Common myeloid progenitor, CD34-positive (primary cell): Measurements from ENCODE around the gene APBA1.
"Not testable (repeated sequence)": the region's sequence is repeated elsewhere in the genome, so short reads cannot be mapped to it uniquely, and the experiment has no call there.

Source experiments
- CTCF ChIA-PET: fragments of 350-600 bp; sonication (Branson Sonifier 250); formaldehyde crosslinking; loops from one replicate; lab custom pipeline; 2021; ENCODE audit warnings: antibody characterized with exemption; lab: Charles Lee
- POLR2A ChIA-PET: fragments of 350-600 bp; sonication (Branson Sonifier 250); formaldehyde crosslinking; loops from one replicate; lab custom pipeline; 2021; ENCODE audit warnings: antibody characterized with exemption; lab: Charles Lee
- DNase-seq, 3 donors: peaks; one replicate each; pipeline versions ENCODE4 v3.0.0 to v3.0.0-alpha.2; 2013
- H3K27ac ChIP-seq, 2 experiments: 1 replicate in 1 of 2; 2 replicates in 1 of 2; pipeline ENCODE4 v1.7.0; 2013; ENCODE audit warnings: inconsistent platforms in 2 of 2, low read length in 2 of 2, mild to moderate bottlenecking in 2 of 2, low read depth in 1 of 2, moderate library complexity in 1 of 2; ENCODE audit not compliant: severe bottlenecking in 2 of 2, insufficient read depth in 1 of 2, poor library complexity in 1 of 2
- H3K27me3 ChIP-seq, 5 experiments: replicated peaks in 2 of 5; 1 replicate in 3 of 5; 2 replicates in 2 of 5; pipeline versions ENCODE4 v1.6.1 to v1.7.0; 2013; ENCODE audit warnings: low read length in 4 of 5, mild to moderate bottlenecking in 2 of 5, moderate library complexity in 2 of 5, inconsistent platforms in 1 of 5; ENCODE audit not compliant: insufficient read depth in 5 of 5, control insufficient read depth in 4 of 5
- H3K36me3 ChIP-seq, 4 experiments: 1 replicate in 2 of 4; 2 replicates in 2 of 4; pipeline versions ENCODE4 v1.6.1 to v1.7.0; 2013; ENCODE audit warnings: low read length in 3 of 4, control low read depth in 1 of 4, mild to moderate bottlenecking in 1 of 4; ENCODE audit not compliant: control insufficient read depth in 4 of 4, insufficient read depth in 4 of 4
- H3K4me1 ChIP-seq, 4 experiments: 1 replicate in 3 of 4; 2 replicates in 1 of 4; pipeline versions ENCODE4 v1.6.1 to v1.7.1; 2013; ENCODE audit warnings: low read length in 3 of 4, mild to moderate bottlenecking in 3 of 4, control low read depth in 1 of 4, inconsistent platforms in 1 of 4, moderate library complexity in 1 of 4; ENCODE audit not compliant: control insufficient read depth in 4 of 4, insufficient read depth in 4 of 4; ENCODE audit errors: control extremely low read depth in 1 of 4
- H3K4me3 ChIP-seq, 7 experiments: 1 replicate in 4 of 7; 2 replicates in 3 of 7; pipeline versions ENCODE4 v1.5.1 to v1.7.0; 2013; ENCODE audit warnings: mild to moderate bottlenecking in 7 of 7, low read length in 6 of 7, moderate library complexity in 6 of 7, inconsistent platforms in 2 of 7, low read depth in 2 of 7, control low read depth in 1 of 7; ENCODE audit not compliant: insufficient read depth in 4 of 7, control insufficient read depth in 1 of 7; ENCODE audit errors: extremely low read depth in 1 of 7
- H3K9me3 ChIP-seq, 5 experiments: 1 replicate in 4 of 5; 2 replicates in 1 of 5; pipeline versions ENCODE4 v1.6.1 to v1.7.1; 2013; ENCODE audit warnings: low read length in 4 of 5, mild to moderate bottlenecking in 2 of 5, inconsistent platforms in 1 of 5, low read depth in 1 of 5, moderate library complexity in 1 of 5; ENCODE audit not compliant: control insufficient read depth in 4 of 5, insufficient read depth in 2 of 5; ENCODE audit errors: control extremely low read depth in 1 of 5
- WGBS: methylation state at CpG from one replicate; pipeline ENCODE4 v1.1.5; 2013; ENCODE audit not compliant: insufficient coverage; 5-methylcytosine and 5-hydroxymethylcytosine counted together

APBA1 gene

DNA sequence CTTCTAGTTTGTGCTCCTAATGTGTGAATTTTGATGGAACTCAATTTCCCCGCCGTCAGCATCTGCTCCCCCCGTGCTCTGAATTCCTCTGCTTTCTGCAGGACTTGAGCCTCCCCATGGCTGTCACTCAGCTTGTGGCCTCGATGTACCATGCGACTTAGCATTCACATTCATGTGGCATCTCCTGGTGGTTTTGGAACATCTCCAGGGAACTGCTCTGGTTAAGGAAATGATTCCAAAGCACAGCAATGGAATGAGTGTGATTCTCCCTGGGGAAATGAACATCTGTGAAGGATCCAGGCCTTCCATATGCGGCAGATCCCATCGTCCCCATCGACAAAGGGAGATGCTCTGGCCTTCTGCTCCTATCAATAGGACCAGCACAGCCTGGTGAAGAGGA lies 228.2 kb downstream of the APBA1 start:
- no peaks in the 10 kb centered on the region for H3K4me1 ChIP-seq
- H3K27me3 ChIP-seq, result no peaks in the 10 kb centered on the region
- H3K4me3 ChIP-seq, result no peak overlapping the region
- H3K36me3 ChIP-seq, result no peaks in the 10 kb centered on the region
- no peak for DNase-seq
- 89% methylated on average over 8 of the region's 8 CpGs for WGBS
- no peak overlapping the region for H3K27ac ChIP-seq
- no peaks in the 10 kb centered on the region for H3K9me3 ChIP-seq
- ChIA-PET CTCF (no interaction called here), POLR2A (no interaction called here)

DNA sequence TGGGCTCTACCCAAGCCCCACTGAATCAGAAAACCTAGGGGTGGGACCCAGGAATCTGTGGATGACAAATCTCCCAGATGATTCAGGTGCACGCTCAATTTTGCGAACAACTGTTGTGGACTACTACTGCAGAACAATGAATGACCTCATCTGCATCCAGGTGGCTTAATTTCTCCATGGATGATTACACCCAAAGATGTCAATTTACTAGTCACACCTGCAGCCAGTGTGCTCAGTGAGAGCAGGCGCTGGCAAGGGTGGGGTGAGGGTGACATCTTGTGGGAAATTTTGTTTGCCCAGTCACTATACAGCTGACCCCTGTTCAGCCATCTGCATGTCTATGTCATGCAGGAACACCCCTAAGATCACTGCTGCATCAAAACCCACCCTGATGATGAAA lies 229.0 kb downstream of the APBA1 start:
- no peaks in the 10 kb centered on the region for H3K9me3 ChIP-seq
- no peak for DNase-seq
- H3K4me1 ChIP-seq, result no peaks in the 10 kb centered on the region
- ChIA-PET POLR2A (no interaction called here), CTCF (interaction anchor here (1.2 kb wide), 1 partner anchor 21 kb away, joined by 3 read pairs; no protein-coding TSS in a partner anchor)
- no peak overlapping the region for H3K27ac ChIP-seq
- no peaks in the 10 kb centered on the region for H3K27me3 ChIP-seq
- H3K4me3 ChIP-seq, result no peak overlapping the region
- no peaks in the 10 kb centered on the region for H3K36me3 ChIP-seq
- WGBS, result 100% methylated on average over 1 of the region's 3 CpGs

DNA sequence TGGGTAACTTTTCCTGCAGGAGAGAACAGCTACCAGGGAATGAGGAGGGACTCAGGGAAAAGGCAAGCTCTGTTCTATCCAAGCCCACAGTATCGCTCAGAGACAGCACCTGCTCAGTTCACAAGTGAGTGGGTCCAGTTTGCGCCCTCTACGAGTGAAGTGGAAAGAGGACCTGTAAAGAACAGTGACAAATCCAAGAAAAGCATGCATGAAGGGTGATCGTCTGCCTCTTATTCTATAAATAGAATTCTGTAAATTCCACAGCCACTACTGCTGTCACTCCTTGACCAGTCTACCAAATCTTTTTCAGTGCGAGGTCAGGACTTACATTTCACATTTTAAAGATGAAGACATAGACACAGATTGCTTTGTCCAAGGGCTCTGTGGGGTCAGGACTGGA lies 229.7 kb downstream of the APBA1 start:
- no peaks in the 10 kb centered on the region for H3K27me3 ChIP-seq
- H3K27ac ChIP-seq, result no peak overlapping the region
- WGBS, result 100% methylated on average over 3 of the region's 5 CpGs
- DNase-seq, result no peak
- H3K9me3 ChIP-seq, result no peaks in the 10 kb centered on the region
- ChIA-PET CTCF (interaction anchor here (1.2 kb wide), 1 partner anchor 21 kb away, joined by 3 read pairs; no protein-coding TSS in a partner anchor), POLR2A (no interaction called here)
- H3K4me1 ChIP-seq, result no peaks in the 10 kb centered on the region
- no peak overlapping the region for H3K4me3 ChIP-seq
- no peaks in the 10 kb centered on the region for H3K36me3 ChIP-seq

DNA sequence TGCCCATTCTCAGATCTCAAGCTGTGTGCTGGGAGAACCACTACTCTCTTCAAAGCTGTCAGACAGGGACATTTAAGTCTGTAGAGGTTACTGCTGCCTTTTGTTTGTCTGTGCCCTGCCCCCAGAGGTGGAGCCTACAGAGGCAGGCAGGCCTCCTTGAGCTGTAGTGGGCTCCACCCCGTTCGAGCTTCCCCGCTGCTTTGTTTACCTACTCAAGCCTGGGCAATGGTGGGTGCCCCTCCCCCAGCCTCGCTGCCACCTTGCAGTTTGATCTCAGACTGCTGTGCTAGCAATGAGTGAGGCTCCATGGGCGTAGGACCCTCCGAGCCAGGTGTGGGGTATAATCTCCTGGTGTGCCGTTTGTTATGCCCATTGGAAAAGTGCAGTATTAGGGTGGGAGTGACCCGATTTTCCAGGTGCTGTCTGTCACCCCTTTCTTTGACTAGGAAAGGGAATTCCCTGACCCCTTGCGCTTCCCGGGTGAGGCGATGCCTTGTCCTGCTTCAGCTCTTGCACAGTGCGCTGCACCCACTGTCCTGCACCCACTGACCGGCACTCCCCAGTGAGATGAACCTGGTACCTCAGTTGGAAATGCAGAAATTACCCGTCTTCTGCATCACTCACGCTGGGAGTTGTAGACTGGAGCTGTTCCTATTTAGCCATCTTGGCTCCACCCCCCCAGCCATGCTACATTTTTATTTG lies 231.8 kb downstream of the APBA1 start:
- 96% methylated on average over 13 of the region's 15 CpGs for WGBS
- H3K27ac ChIP-seq, H3K4me1 ChIP-seq, POLR2A ChIA-PET, H3K27me3 ChIP-seq, DNase-seq, H3K36me3 ChIP-seq, H3K9me3 ChIP-seq, H3K4me3 ChIP-seq: not testable (repeated sequence)
- CTCF ChIA-PET, result interaction anchor here (1.5 kb wide), 1 partner anchor 13 kb away, joined by 3 read pairs; no protein-coding TSS in a partner anchor

DNA sequence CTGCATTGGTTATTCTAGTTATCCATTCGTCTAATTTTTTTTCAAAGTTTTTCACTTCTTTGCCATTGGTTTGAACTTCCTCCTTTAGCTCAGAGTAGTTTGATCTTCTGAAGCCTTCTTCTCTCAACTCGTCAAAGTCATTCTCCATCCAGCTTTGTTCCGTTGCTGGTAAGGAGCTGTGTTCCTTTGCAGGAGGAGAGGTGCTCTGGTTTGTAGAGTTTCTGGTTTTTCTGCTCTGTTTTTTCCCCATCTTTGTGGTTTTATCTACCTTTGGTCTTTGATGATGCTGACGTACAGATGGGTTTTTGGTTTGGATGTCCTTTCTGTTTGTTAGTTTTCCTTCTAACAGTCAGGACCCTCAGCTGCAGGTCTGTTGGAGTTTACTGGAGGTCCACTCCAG lies 232.5 kb downstream of the APBA1 start:
- H3K9me3 ChIP-seq, DNase-seq, H3K27me3 ChIP-seq, H3K4me3 ChIP-seq, H3K36me3 ChIP-seq, H3K4me1 ChIP-seq, H3K27ac ChIP-seq, CTCF ChIA-PET: not testable (repeated sequence)
- POLR2A ChIA-PET, result interaction anchor here (0.6 kb wide), 1 partner anchor 60 kb away, joined by 4 read pairs; no protein-coding TSS in a partner anchor
- WGBS, result no CpG with 5 or more reads among the region's 4 CpGs

DNA sequence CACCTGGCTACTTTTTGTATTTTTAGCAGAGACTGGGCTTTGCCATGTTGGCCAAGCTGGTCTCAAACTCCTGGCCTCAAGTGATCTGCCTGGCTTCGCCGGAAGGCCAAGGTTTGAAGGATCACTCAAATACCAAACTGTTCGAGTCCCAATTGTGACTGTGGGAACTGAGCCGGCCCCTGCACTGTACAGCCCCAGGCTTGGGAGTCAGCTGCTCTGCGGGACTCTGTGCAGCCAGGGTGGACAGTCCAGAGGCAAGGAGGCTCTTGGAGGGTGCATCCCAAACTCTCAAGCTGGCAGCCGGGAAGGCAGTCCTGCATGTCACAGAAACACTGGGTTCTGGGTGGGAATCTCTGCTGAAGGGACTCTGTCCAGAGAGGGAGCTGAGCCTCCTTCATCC lies 238.2 kb downstream of the APBA1 start:
- WGBS, result 100% methylated on average over 2 of the region's 6 CpGs
- H3K27me3 ChIP-seq, result no peaks in the 10 kb centered on the region
- DNase-seq, result no peak
- no peaks in the 10 kb centered on the region for H3K4me1 ChIP-seq
- CTCF ChIA-PET, result interaction anchor here (0.8 to 2.3 kb wide), 3 partner anchors 12 to 485 kb away, joined by 3 to 5 read pairs (median 3); no protein-coding TSS in a partner anchor
- POLR2A ChIA-PET, result no interaction called here
- no peaks in the 10 kb centered on the region for H3K9me3 ChIP-seq
- no peak overlapping the region for H3K4me3 ChIP-seq
- H3K27ac ChIP-seq, result no peak overlapping the region
- no peaks in the 10 kb centered on the region for H3K36me3 ChIP-seq

DNA sequence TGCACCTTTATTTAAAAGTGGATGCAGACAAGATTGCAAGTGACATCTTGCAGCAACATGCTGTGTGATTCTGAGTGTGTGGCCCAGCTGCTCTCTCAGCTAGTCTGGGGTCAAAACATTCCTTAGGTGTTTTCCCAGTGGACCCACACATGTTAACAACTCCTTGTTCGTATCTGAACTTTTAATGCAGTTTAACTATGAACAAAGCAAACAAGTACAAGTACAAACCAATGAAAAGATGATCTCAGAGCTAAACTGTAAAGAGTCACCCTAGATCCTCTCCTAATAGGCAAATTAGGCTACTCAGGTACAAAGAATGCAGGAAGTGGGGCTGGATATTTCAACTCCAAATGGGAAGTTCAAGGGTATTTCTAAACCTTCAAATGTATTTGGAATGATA lies 238.8 kb downstream of the APBA1 start:
- no CpG with 5 or more reads among the region's 1 CpG for WGBS
- ChIA-PET POLR2A (interaction anchor here (0.6 kb wide), 1 partner anchor 114 kb away, joined by 3 read pairs; no protein-coding TSS in a partner anchor), CTCF (interaction anchor here (0.8 to 2.3 kb wide), 2 partner anchors 11 to 486 kb away, joined by 3 to 5 read pairs; no protein-coding TSS in a partner anchor)
- DNase-seq, result no peak
- no peaks in the 10 kb centered on the region for H3K9me3 ChIP-seq
- H3K4me3 ChIP-seq, result no peak overlapping the region
- no peaks in the 10 kb centered on the region for H3K4me1 ChIP-seq
- no peak overlapping the region for H3K27ac ChIP-seq
- H3K36me3 ChIP-seq, result no peaks in the 10 kb centered on the region
- H3K27me3 ChIP-seq, result no peaks in the 10 kb centered on the region
